ENCODE results near the gene COL21A1. TPM values are rescaled to one million over a fixed set of nuclear protein-coding genes. Genes with fewer than 3 reads are reported as not detected.

COL21A1 gene
- total and polyA plus RNA-seq, 2 of the 13 experiments (the other 11 are each of a cell fraction or from before 2014, with no cell fraction given): 0.13 TPM; not detected in 1

GRCh38 chr6:56193846-56194245 is 53.5 kb downstream of the COL21A1 start:
- H3K4me2 ChIP-seq (ENCODE audit: low read depth, low read length): no peak overlapping the region
- in situ Hi-C loops (cut with HindIII; ENCODE audit: extremely low pct_ligation_motif_present, low pct_unique_long_range_greater_than_20kb) (no loop called here), intact Hi-C loops (cut with micrococcal nuclease; ENCODE audit: unreplicated experiment) (no loop called here)
- ChIA-PET CTCF (ENCODE audit: low intra/inter-chr PET ratio, low total read pairs) (no interaction called here), POLR2A (no interaction called here)
- H3K9me3 ChIP-seq (ENCODE audit: low read length): no peaks in the 10 kb centered on the region
- FAIRE-seq: no peak
- 22% methylated on average over 5 of the region's 5 CpGs for WGBS (ENCODE audit: low lambda C conversion rate)
- H4K20me1 ChIP-seq (ENCODE audit: insufficient read depth, low read length): no peaks in the 10 kb centered on the region
- no TSS peak for BruUV-seq (replicated peaks)
- no peak overlapping the region for H3K27ac ChIP-seq (ENCODE audit: extremely low read length, insufficient read depth, low read length)
- H2AFZ ChIP-seq (ENCODE audit: low read length): no peak overlapping the region
- no peaks in the 10 kb centered on the region for H3K36me3 ChIP-seq (replicated peaks in 1 of 2; ENCODE audit: control insufficient read depth in 1 of 2, insufficient read depth in 2 of 2, low read length in 2 of 2)
- H3K4me3 ChIP-seq (replicated peaks in 1 of 3; ENCODE audit: insufficient read depth in 1 of 3, low read depth in 2 of 3, low read length in 3 of 3): no peak overlapping the region
- TF ChIP-seq BHLHE40 (IDR thresholded peaks at IDR 0.05; ENCODE audit: low read length): no peak
- TF ChIP-seq, protein P1, sequence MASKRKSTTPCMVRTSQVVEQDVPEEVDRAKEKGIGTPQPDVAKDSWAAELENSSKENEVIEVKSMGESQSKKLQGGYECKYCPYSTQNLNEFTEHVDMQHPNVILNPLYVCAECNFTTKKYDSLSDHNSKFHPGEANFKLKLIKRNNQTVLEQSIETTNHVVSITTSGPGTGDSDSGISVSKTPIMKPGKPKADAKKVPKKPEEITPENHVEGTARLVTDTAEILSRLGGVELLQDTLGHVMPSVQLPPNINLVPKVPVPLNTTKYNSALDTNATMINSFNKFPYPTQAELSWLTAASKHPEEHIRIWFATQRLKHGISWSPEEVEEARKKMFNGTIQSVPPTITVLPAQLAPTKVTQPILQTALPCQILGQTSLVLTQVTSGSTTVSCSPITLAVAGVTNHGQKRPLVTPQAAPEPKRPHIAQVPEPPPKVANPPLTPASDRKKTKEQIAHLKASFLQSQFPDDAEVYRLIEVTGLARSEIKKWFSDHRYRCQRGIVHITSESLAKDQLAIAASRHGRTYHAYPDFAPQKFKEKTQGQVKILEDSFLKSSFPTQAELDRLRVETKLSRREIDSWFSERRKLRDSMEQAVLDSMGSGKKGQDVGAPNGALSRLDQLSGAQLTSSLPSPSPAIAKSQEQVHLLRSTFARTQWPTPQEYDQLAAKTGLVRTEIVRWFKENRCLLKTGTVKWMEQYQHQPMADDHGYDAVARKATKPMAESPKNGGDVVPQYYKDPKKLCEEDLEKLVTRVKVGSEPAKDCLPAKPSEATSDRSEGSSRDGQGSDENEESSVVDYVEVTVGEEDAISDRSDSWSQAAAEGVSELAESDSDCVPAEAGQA (IDR thresholded peaks at IDR 0.05; ENCODE audit: low read depth): no peak
- TF ChIP-seq, protein P1 (CRISPR knock-in tag; IDR thresholded peaks at IDR 0.05; ENCODE audit: borderline replicate concordance): no peak
- TF ChIP-seq PAX8 (CRISPR knock-in tag; IDR thresholded peaks at IDR 0.05; ENCODE audit: borderline replicate concordance): no peak
- TF ChIP-seq ZNF546 (CRISPR knock-in tag; conservative IDR thresholded peaks at IDR 0.05): no peak
- no peak for TF ChIP-seq ZSCAN20 (CRISPR knock-in tag; IDR thresholded peaks at IDR 0.05; ENCODE audit: borderline replicate concordance)
- TF ChIP-seq KLF6 (CRISPR knock-in tag; IDR thresholded peaks at IDR 0.05): no peak
- no peak for TF ChIP-seq ZNF547 (CRISPR knock-in tag; IDR thresholded peaks at IDR 0.05)
- TF ChIP-seq, protein P2, sequence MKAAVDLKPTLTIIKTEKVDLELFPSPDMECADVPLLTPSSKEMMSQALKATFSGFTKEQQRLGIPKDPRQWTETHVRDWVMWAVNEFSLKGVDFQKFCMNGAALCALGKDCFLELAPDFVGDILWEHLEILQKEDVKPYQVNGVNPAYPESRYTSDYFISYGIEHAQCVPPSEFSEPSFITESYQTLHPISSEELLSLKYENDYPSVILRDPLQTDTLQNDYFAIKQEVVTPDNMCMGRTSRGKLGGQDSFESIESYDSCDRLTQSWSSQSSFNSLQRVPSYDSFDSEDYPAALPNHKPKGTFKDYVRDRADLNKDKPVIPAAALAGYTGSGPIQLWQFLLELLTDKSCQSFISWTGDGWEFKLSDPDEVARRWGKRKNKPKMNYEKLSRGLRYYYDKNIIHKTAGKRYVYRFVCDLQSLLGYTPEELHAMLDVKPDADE (CRISPR knock-in tag; IDR thresholded peaks at IDR 0.05): no peak
- TF ChIP-seq ZBTB21 (CRISPR knock-in tag; IDR thresholded peaks at IDR 0.05): no peak
- TF ChIP-seq ZNF180 (CRISPR knock-in tag; IDR thresholded peaks at IDR 0.05; ENCODE audit: borderline replicate concordance, low read depth): no peak
- TF ChIP-seq BRCA1 (CRISPR knock-in tag; IDR thresholded peaks at IDR 0.05): no peak
- TF ChIP-seq ASH2L (IDR thresholded peaks at IDR 0.05; ENCODE audit: insufficient read length, low read depth, low read length): no peak
- no peak overlapping the region for H3K9ac ChIP-seq (ENCODE audit: insufficient read depth, low read depth, low read length)
- ATAC-seq: no peak
- DNase-seq (ENCODE audit: low spot score): no peak
- no peaks in the 10 kb centered on the region for H3K4me1 ChIP-seq (ENCODE audit: insufficient read depth, low read length)
- no peaks in the 10 kb centered on the region for H3K27me3 ChIP-seq (ENCODE audit: control insufficient read depth in 1 of 2, insufficient read depth in 2 of 2, low read length in 2 of 2)
- no peaks in the 10 kb centered on the region for H3K79me2 ChIP-seq (ENCODE audit: insufficient read depth, low read length)

All from HepG2 (cell line).